HG03342 (cell line): Measurements from ENCODE around the gene LDLR.
A peak's percentile ranks its signal among the peaks of the same experiment; 100 is the strongest.

ENCODE experiments used
- ATAC-seq: cut with Tn5 transposase; IDR thresholded peaks from one replicate; pipeline ENCODE4 v1.9.1; 2021; ENCODE audit warnings: mild to moderate bottlenecking, moderate library complexity; ENCODE audit not compliant: unreplicated experiment

The LDLR gene

DNA sequence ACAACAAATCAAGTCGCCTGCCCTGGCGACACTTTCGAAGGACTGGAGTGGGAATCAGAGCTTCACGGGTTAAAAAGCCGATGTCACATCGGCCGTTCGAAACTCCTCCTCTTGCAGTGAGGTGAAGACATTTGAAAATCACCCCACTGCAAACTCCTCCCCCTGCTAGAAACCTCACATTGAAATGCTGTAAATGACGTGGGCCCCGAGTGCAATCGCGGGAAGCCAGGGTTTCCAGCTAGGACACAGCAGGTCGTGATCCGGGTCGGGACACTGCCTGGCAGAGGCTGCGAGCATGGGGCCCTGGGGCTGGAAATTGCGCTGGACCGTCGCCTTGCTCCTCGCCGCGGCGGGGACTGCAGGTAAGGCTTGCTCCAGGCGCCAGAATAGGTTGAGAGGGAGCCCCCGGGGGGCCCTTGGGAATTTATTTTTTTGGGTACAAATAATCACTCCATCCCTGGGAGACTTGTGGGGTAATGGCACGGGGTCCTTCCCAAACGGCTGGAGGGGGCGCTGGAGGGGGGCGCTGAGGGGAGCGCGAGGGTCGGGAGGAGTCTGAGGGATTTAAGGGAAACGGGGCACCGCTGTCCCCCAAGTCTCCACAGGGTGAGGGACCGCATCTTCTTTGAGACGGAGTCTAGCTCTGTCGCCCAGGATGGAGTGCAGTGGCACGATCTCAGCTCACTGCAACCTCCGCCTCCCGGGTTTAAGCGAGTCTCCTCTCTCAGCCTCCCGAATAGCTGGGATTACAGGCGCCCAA lies at the start of gene LDLR:
Gene LDLR (plus strand): TSS at position 210 of the 760 bp plus-strand sequence. CDS start 86 bp downstream, at position 296.
- ATAC-seq, result peak; percentile 33

DNA sequence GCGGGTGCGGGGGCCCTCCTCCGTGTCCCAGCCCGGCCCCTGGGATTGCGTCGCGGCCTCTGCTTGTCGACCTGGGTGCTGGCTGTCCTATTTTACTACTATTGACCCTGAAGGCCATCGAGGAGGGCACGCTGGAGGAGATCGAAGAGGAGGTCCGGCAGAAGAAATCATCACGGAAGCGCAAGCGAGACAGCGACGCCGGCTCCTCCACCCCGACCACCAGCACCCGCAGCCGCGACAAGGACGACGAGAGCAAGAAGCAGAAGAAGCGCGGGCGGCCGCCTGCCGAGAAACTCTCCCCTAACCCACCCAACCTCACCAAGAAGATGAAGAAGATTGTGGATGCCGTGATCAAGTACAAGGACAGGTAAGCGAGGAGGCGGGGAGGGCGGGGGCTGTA lies 48.1 kb upstream of the LDLR start:
- no peak for ATAC-seq

DNA sequence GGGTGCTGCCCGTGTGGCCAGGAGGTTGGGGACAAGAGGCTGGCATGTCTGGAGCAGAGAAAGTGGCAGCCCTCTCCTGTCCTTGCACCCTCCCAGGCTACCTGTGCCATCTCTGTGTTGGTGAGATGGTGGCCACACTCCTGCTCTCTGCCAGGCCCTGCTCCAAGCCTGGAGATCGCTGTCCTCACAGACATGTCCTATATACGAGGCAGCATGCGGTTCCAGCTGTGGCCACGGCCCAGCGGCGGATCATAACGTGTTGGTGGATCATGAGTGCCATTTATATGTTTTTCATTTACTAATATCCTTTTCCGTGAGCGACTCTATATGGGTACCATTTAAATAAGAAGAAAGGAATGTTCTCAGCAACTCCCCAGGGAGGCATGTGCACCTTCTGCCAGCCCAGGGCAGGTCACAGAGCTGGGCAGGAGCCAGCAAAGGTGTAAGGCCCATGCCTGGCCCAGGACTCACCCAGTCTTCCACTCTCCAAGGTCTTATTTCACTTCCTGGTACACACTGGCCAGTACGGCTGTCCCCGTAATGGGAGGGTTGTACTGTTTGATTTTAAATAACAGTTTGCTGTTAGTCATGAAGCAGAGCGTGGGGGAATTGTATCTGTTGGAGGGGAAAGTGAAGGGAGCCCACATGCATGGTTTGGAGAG lies 47.2 kb upstream of the LDLR start:
- ATAC-seq, result no peak

DNA sequence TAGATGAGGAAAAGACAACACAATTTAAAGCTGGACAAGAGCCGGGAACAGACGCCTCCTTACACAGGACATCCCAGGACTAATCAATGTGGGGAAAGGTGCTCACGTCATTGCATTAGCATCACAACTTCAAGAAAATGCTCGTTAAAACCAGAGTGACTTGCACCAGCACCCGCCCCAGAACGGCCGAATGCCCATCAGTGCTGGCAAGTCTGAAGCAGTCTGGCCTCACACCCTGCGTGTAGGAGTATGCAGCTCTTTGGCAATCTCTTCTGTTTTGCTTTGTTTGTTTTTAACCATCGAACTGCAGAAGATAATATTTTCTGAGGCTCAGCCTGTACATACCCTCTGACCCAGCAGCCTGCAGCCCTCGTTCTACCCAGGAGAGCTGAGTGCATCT lies 44.8 kb upstream of the LDLR start:
- no peak for ATAC-seq

DNA sequence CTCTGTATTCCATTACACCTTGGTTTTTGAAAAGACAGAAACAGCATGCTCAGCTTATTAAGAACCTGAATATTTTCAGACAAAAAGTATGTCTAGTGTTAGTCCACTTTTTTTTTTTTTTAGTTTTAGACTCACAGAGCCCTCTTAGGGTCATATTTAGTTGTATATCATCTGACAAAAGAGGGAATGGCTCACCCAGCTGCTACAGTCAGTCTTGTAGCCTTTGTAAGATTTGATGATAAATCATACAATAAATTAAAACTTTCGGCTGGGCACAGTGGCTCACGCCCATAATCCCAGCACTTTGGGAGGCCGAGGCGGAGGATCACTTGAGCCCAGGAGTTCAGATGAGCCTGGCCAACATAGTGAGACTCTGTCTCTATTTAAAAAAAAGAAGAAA lies 43.7 kb upstream of the LDLR start:
- ATAC-seq, result no peak

DNA sequence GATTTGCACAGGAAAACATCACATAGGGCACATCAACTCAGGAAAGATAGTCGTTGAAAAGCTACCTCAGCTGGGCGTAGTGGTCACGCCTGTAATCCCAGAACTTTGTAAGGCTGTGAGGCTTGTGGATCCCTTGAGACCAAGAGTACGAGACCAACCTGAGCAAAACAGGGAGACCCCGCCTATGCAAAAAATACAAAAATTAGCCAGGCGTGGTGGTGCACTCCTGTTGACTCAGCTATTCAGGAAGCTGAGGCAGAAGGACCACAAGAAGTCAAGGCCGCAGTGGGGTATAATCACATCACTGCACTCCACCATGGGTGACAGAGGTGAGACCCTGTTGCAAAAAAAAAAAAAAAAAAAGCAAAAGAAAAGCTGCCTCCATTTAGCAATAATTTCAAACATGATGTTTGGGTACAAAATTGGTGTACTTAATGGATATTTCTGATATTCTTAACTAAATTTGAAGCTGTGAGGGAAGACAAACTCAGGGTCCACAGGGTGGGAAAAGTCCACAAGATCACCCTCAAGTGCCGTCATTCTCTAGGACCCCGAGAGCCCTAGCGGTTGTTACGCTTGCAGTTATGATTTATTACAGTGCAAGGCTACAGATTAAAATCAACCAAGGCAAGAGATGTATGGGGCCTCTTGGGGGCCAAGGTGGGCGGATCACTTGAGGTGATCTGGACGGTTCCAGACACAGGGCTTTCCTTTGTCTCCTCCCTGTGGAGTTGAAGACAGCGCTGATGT lies 42.5 kb upstream of the LDLR start:
- ATAC-seq, result peak; percentile 42

DNA sequence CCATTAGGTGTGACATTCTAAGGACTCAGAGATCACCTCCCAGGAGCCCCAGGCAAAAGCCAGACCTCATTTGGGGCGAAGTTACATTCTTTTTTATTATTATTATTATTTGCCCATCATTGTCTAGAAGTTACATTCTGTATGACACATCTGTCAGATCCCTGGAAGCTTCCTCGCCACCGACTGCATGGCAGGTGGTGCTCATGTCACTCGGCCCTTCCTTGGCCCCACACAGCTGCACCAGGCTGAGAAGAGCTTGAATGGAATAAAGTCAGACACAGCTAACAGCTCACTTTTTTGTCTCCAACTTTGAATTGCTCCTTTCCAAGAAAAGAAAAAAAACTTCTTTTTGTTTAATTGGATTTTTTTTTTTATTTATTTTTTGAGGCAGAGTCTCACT lies 41.4 kb upstream of the LDLR start:
- ATAC-seq, result no peak

DNA sequence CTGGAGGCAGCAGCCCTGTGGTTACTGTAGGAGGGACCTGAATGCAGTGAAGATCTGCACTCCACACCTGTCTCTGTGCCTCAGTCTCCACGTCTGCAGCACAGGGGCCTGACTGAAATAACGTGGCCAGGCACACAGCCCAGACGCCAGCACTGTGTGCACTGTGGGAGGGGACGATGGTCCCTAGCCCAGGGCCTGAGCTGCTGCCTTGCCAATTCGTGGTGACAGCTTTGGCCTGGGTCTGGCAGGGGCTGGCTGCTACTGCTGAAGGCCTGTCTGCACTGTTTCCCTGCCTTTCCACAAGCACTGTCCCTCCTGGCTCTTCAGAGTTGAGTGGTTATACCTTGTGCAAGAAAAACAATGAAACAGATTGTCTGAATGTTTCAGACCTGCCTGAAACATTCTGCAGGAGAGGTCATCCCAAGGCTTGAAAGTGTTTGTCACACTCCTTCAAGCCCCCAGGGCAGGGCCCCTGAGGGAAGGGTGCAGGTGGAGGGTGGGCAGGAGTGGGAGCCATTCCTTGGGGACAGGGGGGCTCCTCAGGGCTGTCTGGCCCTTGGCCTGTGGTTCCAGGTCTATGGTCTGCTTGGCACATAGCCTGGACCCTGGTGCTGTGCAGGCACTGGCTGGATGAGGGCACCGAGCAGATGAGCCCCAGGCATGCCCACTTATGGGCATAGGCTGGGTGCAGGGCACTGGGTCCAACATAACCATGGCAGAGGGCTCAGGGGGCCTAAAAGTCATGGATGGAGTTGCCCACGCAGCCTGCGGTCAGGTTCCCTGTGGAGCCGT lies 38.7 kb upstream of the LDLR start:
- no peak for ATAC-seq

DNA sequence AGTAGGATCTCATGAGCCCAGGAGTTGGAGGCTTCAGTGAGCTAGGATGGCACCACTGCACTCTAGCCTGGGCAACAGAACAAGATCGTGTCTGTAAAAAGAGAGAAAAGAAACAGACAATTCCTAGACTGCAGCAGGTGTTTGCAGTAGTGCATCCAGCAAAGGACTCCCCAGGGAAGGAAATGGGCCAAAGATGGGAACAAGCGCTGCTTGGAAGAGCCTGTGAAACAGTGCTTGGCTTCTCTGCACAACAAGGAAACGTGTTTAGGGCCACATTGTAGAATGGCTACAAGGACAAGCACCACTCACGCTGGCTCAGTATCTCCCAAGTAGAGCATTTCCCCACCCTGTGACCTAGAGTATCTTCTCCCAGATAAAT lies 35.5 kb upstream of the LDLR start:
- no peak for ATAC-seq

DNA sequence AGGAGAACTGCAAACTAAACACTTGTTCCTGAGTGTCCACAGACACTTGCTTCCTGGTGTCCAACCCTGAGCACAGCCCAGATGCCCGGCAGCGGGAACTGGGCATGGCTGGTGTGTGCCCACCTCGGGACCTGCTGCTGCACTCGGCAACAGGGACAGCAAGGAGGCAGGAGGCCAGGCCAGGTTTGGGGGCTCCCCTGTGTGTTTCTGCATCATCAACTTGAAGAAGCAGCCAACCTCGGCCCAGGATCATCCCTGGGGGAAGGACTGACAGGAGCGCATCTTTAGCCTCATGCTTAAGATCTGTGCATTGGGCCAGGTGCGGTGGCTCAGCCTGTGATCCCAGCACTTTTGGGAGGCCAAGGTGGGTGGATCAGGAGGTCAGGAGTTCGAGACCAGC lies 35.1 kb upstream of the LDLR start:
- ATAC-seq, result no peak

DNA sequence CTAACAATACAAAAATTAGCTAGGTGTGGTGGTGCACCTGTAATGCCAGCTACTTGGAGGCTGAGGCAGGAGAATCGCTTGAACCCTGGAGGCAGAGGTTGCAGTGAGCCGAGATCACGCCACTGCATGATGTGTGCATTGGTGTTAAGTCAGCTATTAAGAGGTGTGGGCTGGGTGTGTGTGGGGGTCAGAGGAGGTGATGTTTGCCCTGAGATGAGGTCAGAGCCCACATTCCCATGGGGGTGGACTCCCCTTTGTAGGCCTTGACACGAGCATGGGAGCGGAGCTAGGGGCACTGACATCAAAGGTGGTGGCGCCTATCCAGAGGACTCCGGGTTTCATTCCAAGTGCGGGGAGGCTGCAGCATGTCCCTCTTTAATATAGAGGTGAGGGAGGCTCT lies 34.6 kb upstream of the LDLR start:
- ATAC-seq, result no peak

DNA sequence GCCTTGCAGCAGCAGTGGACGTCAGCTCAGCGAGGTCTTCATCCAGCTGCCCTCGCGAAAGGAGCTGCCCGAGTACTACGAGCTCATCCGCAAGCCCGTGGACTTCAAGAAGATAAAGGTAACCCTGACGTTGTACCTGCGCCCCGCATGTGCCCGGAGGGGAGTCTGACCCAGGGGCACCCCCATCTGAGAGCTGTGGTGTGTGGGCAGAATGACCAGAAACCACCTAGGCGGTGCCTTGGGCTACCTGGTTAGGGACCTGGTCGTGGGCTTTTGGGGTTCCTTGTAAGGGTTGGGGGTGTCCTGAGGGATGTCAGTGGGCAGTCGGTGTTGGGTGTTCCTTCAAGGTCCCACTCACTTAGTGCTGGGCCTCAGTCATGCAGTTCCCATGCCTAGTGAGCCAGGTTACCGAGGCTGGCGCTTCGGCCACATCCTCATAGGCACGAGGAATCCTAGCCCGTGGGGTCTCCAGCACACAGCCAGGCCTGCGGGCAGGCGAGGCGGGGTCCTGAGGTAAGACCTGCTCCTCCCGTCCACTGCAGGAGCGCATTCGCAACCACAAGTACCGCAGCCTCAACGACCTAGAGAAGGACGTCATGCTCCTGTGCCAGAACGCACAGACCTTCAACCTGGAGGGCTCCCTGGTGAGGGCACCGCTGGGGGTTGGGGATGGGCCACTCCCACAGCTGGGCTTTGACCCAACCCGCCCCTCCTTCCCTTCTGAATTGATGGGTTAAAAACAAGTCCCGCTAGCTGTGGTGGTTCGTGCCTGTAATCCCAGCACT lies 30.8 kb upstream of the LDLR start:
- no peak for ATAC-seq

DNA sequence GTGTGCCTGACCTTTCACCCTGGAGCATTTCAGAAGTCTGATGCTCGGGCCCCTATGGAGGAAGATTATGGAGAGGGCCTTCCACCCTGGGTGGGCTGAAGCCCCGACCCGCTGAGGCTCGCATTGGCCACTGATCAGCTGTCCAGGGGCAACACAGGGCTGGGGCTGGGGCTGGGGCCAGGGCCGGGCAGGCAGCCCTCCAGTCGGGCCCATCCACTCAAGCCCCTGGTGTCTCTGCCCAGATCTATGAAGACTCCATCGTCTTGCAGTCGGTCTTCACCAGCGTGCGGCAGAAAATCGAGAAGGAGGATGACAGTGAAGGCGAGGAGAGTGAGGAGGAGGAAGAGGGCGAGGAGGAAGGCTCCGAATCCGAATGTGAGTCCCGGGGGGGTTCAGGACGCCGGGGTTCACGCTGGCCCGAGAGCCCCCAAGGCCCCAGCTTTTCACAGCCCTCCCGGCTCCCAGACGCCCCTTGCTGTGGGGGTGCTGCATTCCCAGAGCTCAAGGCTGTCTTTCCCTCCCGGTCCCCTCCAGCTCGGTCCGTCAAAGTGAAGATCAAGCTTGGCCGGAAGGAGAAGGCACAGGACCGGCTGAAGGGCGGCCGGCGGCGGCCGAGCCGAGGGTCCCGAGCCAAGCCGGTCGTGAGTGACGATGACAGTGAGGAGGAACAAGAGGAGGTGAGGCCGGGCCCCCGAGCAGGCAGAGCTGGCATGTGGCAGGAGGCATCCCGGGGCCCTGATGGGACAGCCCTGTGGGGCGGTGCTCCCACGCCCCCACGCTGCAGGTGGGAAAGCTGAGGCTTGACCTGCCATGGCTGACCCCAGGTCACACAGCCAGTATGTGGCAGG lies 29.5 kb upstream of the LDLR start:
- ATAC-seq, result no peak

DNA sequence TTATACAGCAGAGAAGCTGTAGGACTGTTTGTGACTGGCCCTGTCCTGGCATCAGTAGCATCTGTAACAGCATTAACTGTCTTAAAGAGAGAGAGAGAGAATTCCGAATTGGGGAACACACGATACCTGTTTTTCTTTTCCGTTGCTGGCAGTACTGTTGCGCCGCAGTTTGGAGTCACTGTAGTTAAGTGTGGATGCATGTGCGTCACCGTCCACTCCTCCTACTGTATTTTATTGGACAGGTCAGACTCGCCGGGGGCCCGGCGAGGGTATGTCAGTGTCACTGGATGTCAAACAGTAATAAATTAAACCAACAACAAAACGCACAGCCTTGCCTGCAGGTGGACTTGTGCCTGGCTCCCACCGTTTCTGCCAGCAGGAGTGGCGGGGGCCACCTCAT lies 27.3 kb upstream of the LDLR start:
- no peak for ATAC-seq

DNA sequence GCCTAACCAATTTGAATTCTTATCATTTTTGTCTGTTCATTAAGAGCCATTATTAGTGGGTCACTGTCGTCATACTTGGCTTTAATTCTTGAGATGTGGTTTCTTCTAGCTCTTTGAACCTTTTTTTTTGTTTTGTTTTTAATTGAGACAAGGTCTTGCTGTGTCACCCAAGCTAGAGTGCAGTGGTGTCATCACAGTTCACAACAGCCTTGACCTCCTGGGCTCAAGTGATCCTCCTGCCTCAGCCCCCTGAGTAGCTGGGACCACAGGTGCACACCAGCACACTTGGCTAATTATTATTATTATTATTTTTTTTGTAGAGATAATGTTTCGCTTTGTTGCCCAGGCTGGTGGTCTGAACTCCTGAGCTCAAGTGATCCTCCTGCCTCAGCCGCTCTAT lies 25.8 kb upstream of the LDLR start:
- ATAC-seq, result no peak

DNA sequence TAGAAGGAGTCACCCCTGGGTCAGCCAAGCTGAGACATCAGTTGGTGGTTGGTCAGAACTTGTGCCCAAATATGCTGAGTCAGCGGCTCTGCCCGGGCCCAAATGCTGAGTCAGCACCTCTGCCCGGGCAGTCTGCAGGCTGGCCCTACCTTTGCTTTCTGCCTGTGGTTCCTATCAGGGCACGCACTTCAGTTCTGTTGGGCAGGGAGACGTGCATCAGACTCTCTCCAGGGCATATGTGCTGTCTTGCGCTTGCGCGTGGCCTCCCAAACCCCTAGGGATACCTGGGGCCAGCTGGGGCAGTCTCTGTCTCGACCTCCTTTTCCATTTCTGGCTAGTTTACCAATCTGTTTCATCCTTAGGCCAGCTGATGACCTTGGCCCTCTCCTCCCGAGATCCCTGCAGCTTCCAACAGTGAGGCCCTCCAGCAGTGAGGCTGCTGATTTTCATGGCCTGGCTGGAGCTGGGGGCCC lies 24.4 kb upstream of the LDLR start:
- no peak for ATAC-seq

DNA sequence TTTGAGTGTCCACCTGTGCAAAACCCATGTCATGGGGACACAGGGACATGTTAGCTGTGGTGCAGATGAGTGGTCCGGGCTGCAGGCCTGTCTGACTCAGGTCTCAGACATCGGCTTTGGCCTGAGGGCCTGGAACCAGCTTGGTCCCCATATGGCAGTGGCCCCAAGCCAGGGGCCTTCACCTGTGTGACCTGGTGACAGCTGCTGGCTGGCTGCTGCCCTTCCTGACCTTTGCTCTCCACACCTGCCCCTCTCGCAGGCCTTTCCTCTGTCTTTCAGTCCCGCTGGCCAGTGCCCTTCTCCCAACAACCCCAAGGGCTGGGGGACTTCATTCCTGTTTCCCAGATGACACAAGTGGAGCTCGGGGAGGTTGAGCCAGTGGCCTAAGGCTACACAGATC lies 22.9 kb upstream of the LDLR start:
- no peak for ATAC-seq

DNA sequence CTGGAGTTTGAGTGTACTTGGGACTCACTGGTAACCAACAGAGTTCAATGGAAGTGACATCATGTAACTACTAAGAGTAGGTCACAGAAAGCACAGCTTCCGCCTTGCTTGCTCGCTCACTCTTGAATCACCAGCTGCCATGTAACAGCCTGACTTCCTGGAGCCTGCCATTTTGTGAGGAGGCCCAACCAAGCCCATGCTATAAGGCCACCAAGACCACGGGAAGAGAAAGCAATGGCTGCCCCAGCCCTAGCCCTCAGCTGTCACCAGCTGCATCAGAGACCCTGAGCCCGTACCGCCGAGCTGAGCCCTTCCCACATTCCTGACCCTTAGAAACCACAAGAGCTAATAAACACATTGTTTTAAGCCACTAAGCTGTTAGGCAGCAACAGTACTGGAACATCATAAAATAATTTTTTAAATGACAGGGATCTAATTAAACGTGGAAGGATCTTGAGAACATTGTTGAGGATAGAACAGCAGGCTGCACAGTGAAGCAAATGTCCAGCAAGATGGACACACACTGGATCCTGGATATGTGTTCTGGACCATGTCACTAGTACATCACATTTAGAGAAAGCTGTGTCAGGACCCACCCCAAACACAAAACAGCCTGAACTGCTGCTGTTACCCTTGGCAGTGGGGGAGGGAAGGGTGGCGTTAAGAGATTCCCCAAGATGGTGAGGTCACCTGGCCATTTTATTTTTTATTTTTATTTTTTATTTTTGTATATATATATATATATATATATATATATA lies 21.7 kb upstream of the LDLR start:
- ATAC-seq, result no peak

DNA sequence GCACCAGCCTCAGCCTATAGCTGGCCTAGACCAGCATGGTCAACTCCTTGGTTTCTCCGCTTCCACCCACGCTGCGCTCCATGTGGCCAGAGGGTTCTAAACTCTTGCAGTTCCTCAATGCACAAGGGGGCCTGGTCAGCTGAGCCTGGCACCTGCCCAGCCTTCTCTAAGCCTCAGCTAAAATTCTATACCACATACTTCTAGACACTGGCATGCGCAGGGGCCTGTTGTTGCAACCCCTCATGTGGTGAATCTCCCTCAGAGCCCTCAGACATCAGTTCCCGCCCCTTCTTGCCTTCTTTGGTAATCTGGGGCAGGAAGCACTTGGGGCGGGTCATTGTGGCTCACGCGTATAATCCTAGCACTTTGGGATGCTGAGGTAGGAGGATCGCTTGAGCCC lies 19.7 kb upstream of the LDLR start:
- no peak for ATAC-seq
